DOHH2 (cell line): ENCODE results near the gene ADRA2A.

Source experiments
- CTCF ChIP-seq: fragments of 200-600 bp; sonication (generic); IDR thresholded peaks from one replicate; pipeline ENCODE4 v1.5.1; 2014; ENCODE audit warnings: antibody characterized with exemption, mild to moderate bottlenecking, low read depth, low read length; ENCODE audit not compliant: poor library complexity, severe bottlenecking
- EZH2phosphoT487 ChIP-seq: fragments of 200-600 bp; sonication (generic); IDR thresholded peaks from 2 replicates; pipeline ENCODE4 v1.6.1; 2017; ENCODE audit warnings: borderline replicate concordance, mild to moderate bottlenecking, antibody characterized with exemption, low read length, moderate library complexity, mixed read lengths

- TF ChIP-seq CTCF (no peak), EZH2phosphoT487 (no peak)
Measured at GRCh38 chr10:111085690-111086353, 9.0 kb downstream of the ADRA2A start.
